DMS 273 (cell line): ENCODE data around the gene SCYL1.

Experiments
- DNase-seq: peaks from one replicate; lab custom pipeline; 2025; ENCODE audit not compliant: unreplicated experiment; lab: John Stamatoyannopoulos, UW

SCYL1 gene

GRCh38 chr11:65551572-65552387, 26.9 kb downstream of the SCYL1 start:
- peak; percentile 65 for DNase-seq

- no peak for DNase-seq
Measured at GRCh38 chr11:65552388-65552951, 27.6 kb downstream of the SCYL1 start.

DNA sequence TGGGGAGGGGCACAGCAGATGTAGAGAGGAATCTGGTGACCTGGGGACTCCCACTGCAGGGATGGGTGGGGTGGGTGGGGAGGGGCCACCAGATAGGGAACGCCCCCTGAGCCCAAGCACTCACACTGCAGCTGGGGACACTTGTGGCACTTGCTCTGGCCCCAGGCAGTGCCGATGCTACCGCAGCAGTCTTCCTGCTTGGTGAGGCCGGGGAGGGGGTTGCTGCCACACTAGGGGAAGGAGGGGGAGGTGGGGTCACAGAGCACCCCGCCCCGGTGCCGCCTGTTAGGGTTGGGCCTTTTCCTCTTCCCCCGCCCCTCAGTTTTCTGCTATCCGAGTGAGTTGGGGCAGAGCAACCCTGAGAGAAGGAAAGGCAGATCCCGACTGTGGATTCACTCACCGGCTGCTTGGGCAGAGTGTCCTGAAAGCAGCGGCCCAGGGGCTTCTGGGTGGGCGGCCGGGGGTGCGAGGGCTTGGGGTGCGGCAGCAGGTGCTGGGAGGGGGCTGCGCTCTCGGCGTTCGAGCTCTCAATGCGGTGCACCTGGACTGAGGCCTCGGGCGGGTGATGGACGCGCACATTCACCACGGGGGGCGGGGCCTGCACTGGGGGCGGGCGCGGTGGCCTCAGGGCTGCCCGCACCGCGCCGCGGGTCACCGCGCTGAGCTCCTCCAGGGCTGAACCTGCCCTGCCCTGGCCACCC, 28.6 kb downstream of the SCYL1 start:
- DNase-seq: no peak

- DNase-seq: no peak
Measured at GRCh38 chr11:65554057-65554818, 29.4 kb downstream of the SCYL1 start.

- DNase-seq: no peak
Measured at GRCh38 chr11:65554842-65555430, 30.1 kb downstream of the SCYL1 start.

DNA sequence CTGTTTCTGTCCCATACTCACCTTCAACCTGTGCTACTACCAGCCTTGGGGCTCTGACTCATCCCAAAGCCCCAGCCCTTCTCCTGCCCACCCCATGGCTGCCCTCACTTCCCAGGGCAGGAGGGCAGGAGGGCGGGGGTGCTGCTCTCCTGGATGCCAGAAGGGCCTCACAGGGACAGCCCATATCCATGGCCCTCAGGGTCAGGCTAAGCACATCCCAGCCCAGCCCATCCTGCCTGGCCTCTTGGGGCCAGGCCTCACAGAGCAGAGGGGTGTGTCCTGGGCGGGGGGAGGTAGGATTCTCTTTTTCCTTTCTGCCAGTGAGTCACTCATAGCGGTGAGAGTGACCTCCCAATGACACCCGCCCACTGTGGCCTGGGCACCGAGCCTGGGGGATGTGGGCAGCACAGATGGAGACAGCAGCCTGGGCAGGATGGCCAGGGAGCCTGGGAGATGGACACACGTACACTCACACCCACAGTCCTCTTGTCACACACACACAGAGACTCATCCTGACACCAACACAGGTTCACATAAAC, 30.9 kb downstream of the SCYL1 start:
- DNase-seq: no peak

DNA sequence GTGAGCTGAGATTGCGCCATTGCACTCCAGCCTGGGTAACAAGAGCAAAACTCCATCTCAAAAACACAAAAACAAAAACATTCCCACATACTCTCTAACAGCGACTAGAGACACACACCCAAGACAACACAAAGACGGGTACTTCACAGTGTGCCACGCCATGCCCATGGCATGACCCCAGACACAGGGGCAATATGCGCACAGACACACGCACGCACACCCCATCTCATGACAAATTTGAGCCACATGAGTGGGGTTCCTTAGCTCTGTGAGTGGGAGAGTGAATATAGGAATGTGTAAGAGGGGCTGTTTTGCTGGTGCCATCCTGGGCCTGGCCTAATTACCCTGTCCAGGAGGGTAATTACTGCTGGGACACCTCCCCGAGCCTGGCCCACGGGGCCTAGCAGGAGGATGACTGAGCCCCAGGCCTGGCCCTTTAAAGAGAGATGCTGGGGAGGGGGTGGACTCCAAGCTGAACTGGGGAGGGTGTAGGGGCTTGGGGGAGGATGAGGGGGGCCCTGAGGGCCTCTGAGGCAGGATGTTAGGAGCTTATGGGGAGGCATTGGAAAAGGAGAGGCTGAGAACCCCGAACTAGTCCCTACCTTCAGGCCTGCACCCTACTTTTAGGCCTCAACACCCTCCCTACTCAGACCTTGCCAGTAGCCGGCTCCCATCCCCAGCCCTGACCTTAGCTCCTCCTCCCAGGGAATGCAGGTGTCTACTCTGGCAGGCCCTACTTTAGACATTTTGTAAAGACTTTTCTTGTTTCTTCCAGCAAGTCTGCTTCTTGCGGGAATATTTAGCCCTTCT, 31.8 kb downstream of the SCYL1 start:
- no peak for DNase-seq

- no peak for DNase-seq
Measured at GRCh38 chr11:65557280-65558001, 32.6 kb downstream of the SCYL1 start.

DNA sequence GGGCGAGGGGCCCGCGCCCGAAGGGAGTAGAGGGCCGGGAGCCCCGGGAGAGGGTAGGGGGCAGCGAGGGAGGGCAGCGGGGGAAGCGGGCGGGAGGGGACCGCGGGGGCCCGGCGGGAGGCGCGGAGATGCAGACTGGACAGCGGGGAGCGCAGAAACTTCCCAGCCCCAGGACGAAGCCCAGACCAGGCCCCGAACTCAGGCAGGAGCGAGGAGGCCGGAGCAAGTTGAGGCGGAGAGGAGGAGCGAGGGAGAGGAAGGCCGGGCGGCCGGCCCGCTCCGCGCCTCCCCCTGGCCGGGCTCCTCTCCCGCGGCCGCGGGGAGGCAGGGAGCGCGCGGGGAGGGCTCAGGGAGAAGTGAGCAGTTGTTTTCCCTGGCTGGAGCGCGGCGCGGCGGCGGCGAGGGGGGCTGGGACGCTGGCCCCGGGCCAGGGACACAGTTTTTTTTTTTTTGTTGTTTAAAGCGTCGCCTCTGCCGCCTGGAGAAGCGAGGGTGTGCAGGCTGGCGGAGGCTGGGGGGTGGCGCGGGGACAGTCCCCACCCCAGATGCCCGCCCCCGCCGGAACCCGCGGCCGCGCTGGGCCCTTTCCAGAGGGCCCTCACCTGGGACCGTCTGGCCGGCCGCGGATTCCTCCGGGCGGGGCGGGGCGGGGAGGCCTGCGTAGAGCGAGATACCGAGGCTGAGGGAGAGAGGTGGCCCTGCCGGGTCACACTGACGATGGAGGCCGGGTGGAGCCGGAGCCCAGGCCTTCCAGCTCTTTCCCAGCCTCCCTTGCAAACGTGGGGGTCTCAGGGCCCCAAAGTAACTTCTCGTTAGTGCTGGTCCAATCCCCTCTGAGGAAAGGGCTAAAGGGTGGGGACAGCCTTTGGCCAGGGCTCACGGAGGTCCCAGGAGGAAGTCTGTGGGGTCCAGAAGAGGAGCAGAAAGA, 33.4 kb downstream of the SCYL1 start, which contains the start of gene LTBP3:
Gene LTBP3 (minus strand): TSS at position 358 of the 928 bp plus-strand sequence. CDS start 400 bp downstream, outside the sequence.
- DNase-seq: peak; percentile 81

DNA sequence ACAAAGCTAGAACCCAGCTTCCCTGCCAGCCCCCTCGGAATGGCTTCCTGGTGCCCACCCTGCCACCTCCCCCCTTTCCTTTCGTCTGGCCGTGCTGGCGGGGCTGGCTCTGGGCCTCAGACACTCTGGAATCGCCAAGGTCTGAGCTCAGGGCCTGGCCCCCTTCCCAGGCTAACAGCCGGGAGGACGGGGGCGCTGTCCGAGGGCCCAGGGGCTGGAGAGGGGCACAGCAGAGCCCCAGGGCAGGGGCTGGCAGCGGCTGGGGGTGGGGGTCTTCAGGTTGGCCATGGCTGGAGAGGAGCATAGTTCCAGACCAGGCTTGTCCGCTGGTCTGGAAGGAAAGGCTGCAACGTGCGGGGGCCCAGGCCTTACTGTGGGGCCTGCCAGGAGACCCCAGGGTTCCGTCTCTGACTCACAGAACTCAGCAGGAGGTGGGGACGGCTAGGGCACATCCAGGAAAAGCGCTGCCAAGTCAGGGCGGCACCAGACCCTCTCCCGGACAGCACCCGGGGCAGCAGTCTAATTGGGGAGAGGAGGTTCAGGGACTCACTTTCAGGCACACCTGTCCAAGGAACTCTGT, 34.1 kb downstream of the SCYL1 start:
- DNase-seq: no peak

GRCh38 chr11:65559535-65559934, 34.7 kb downstream of the SCYL1 start:
- no peak for DNase-seq

DNA sequence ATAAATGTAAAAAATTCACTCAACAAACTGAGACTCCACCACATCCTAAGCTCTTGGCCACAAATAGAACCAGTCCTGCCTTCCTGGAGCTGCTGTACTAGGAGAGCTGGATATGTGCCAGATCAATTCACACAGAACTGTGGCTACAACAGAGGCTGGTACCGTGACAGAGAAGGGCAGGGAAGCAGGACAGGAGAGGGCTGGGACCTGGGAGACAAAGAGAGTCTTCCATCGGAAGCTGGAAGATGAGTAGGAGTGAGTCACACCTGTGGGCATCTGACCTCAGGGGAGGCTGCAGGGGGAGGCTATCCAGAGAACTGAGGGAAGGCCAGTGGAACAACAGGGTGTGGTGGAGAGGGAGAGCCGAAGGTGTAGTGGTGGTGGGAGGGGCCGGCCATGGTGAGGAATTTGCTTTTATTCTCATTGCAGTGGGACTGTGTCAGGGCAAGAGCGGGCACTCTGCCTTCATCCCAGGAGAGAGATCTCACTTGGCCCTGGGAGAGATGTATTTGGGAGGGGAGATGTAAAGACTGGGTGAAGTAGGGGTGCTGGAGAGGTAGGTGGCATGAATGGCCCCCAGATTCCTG, 35.2 kb downstream of the SCYL1 start:
- DNase-seq: peak; percentile 55

- DNase-seq: peak; percentile 75
Measured at GRCh38 chr11:65560555-65561418, 35.9 kb downstream of the SCYL1 start.

DNA sequence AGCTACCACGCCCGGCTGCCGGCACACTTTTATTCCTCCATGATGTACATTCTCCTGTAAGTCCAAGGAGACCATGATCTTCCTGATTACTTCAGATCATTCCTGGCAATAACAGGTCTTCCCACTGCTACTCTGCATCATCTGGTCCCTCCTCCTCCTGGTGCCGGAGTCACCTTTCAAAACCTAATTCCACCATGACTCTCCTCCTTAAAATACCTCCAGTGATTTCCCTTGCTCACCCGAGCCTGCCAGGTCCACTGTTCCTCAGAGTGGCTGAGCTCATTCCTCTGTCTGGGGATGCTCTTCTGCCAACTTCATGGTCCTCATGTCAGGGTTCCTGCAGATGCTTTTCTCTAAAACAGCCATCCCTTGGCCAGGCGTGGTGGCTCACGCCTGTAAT, 37.1 kb downstream of the SCYL1 start:
- no peak for DNase-seq

- DNase-seq: no peak
Measured at GRCh38 chr11:65562788-65563187, 37.9 kb downstream of the SCYL1 start.

DNA sequence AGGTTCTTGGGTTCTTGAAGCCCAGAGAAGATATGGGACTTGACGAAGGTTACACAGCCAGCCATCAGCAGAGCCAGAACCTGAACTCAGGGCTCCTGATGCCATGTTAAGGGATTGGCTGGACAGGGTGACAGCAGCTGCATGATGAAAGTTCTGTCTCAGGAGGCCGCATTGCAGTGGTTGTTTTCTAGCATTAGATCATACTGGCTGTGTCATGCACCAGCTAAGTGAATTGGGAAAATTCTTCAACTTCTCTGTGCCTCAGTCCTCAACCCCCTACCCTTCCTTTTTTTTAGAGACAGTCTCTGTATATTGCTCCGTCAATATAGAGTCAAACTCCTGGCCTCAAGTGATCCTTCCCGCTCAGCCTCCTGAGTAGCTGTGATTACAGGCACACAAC, 38.7 kb downstream of the SCYL1 start:
- DNase-seq: no peak
